H1 (cell line): ENCODE data around the gene DPP8. TPM values are rescaled to one million over a fixed set of nuclear protein-coding genes. Genes with fewer than 3 reads are reported as not detected.

ENCODE experiments used
- BACH1 ChIP-seq: IDR thresholded peaks from 2 replicates; pipeline ENCODE4 v1.6.1; 2012; ENCODE audit warnings: low read length, improper control_type of control experiment
- CEBPB ChIP-seq: IDR thresholded peaks from 2 replicates; pipeline ENCODE4 v1.6.1; 2012; ENCODE audit warnings: low read depth, low read length
- CHD2 ChIP-seq: IDR thresholded peaks from 2 replicates; pipeline ENCODE4 v1.6.1; 2012; ENCODE audit warnings: low read length, improper control_type of control experiment
- CHD7 ChIP-seq: fragments of 300-600 bp; sonication (generic); IDR thresholded peaks from 2 replicates; pipeline ENCODE4 v1.7.1; 2012; ENCODE audit warnings: low read length, moderate library complexity, mild to moderate bottlenecking, inconsistent platforms; ENCODE audit not compliant: insufficient replicate concordance
- E2F6 ChIP-seq: IDR thresholded peaks from 2 replicates; pipeline ENCODE4 v1.6.1; 2012; ENCODE audit warnings: inconsistent platforms
- KDM5A ChIP-seq: fragments of 200-600 bp; IDR thresholded peaks from 2 replicates; pipeline ENCODE4 v1.7.1; 2012; ENCODE audit warnings: mild to moderate bottlenecking, low read length, inconsistent platforms, mixed read lengths
- MAFK ChIP-seq: IDR thresholded peaks from 2 replicates; pipeline ENCODE4 v1.6.1; 2012; ENCODE audit warnings: low read depth, mild to moderate bottlenecking, improper control_type of control experiment, low read length
- RFX5 ChIP-seq: IDR thresholded peaks from 2 replicates; pipeline ENCODE4 v1.6.1; 2011; ENCODE audit warnings: low read depth, low read length, improper control_type of control experiment, borderline replicate concordance
- SAP30 ChIP-seq: fragments of 300-600 bp; sonication (generic); IDR thresholded peaks from 2 replicates; pipeline ENCODE4 v1.7.1; 2012; ENCODE audit warnings: low read length, moderate library complexity, mild to moderate bottlenecking, inconsistent platforms; ENCODE audit not compliant: insufficient read depth, insufficient replicate concordance
- SIN3A ChIP-seq, 2 experiments: IDR thresholded peaks in 1 of 2; conservative IDR thresholded peaks in 1 of 2; 2 replicates each; pipeline ENCODE4 v1.6.1; 2011 to 2012; ENCODE audit warnings: low read length in 2 of 2, improper control_type of control experiment in 1 of 2, low read depth in 1 of 2, mild to moderate bottlenecking in 1 of 2
- SRF ChIP-seq: IDR thresholded peaks from 2 replicates; pipeline ENCODE4 v1.6.1; 2011; ENCODE audit warnings: mild to moderate bottlenecking, low read depth, low read length, moderate library complexity
- SUZ12 ChIP-seq: fragments of 200-600 bp; sonication (generic); IDR thresholded peaks from 2 replicates; pipeline ENCODE4 v1.6.1; 2012; ENCODE audit warnings: mild to moderate bottlenecking, inconsistent platforms, low read length, moderate library complexity, mixed read lengths
- polyA plus RNA-seq, 7 experiments: library from polyadenylated mRNA; depleted of rRNA in 3 of 7; stranded (reverse) in 5 of 7; unstranded in 2 of 7; fragments of >200 nt in 5 of 7; fragments of 200-250 nt in 2 of 7; gene quantifications; 1 replicate in 5 of 7; 2 replicates in 1 of 7; 4 replicates in 1 of 7; pipeline versions ENCODE4 v1.2.1 to v1.2.3, GENCODE V29; 2011 to 2013; ENCODE audit warnings: missing spikeins in 2 of 7, mixed read lengths in 2 of 7
- total RNA-seq: library from RNA; stranded (reverse); fragmentation: NEBNext Ultra II Directional; extraction: Animal tissue kit (Norgen Biotek cat#: 25700); gene quantifications from 2 replicates; pipeline ENCODE4 v1.2.1, GENCODE V29; 2021

Gene DPP8
- total and polyA plus RNA-seq, 2 of the 8 experiments (the other 6 are each of a cell fraction or from before 2014, with no cell fraction given) = 9.9 to 26.0 TPM

GRCh38 chr15:65476903-65477302 is 40.6 kb downstream of the DPP8 start (continued):
- TF ChIP-seq CHD7 (no peak), SIN3A (conservative IDR thresholded peaks at IDR 0.05 in 1 of 2, IDR thresholded peaks at IDR 0.05 in 1 of 2; ENCODE audit: low read depth in 1 of 2, low read length in 2 of 2) (no peak), CEBPB (no peak), CHD2 (no peak), KDM5A (no peak), MAFK (no peak), RFX5 (no peak), E2F6 (no peak), SAP30 (no peak), BACH1 (no peak), SUZ12 (no peak), SRF (no peak)
